ENCODE results near the gene FITM1. TPM values are rescaled to one million over a fixed set of nuclear protein-coding genes. Genes with fewer than 3 reads are reported as not detected.

FITM1 gene
- total RNA-seq, 1 experiment from 2014 or later, result 0.47 TPM

DNA sequence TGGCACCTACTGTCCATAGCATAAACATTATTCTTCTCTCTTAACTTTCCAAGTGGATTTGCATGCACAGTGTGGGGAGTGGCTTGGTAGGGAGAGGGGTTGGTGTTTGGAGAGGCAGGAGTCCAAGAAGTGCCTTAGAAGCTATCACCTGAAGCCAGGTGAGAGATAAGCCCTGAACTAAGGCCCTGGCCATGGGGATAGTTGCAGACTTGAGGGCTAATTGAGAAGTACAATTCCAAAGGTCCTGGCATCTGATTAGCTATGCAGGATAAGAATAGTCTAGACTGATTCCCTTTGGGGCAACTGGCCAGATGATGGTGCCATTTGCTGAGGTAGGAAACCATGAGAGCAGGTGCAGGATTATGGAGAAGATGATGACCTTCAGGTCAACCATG is 38.4 kb upstream of the FITM1 start:
- no peak for TF ChIP-seq CTCF (IDR thresholded peaks at IDR 0.05; ENCODE audit: unreplicated experiment)
- Mint-ChIP-seq H3K4me3 (ENCODE audit: unreplicated experiment) (no peak overlapping the region), H3K27me3 (ENCODE audit: insufficient read depth, unreplicated experiment) (no peaks in the 10 kb centered on the region), H3K36me3 (ENCODE audit: insufficient read depth, unreplicated experiment) (peaks cover 16% of the 10 kb centered on the region), H3K9me3 (ENCODE audit: unreplicated experiment) (no peaks in the 10 kb centered on the region), H3K4me1 (ENCODE audit: insufficient read depth, unreplicated experiment) (peaks cover 19% of the 10 kb centered on the region), H3K27ac (ENCODE audit: low read depth, unreplicated experiment) (no peak overlapping the region)
- no peak for DNase-seq (ENCODE audit: unreplicated experiment)
- ChIA-PET CTCF (interaction anchor here (0.7 to 11.2 kb wide), 13 partner anchors 11 to 460 kb away, joined by 3 to 272 read pairs (median 6); partner anchors contain the start of genes DCAF11 and DHRS4L2), POLR2A (interaction anchor here (0.6 to 6.4 kb wide), 8 partner anchors 16 to 593 kb away, joined by 3 to 90 read pairs (median 4); partner anchors contain the start of genes DCAF11, LTB4R2, NRL and RNF31)
- intact Hi-C loops (cut with micrococcal nuclease), result loop anchor here (5.0 kb wide), 2 partner anchors 70 to 525 kb away; partner anchors contain the start of genes AP1G2 and IRF9
- no TSS peak for BruUV-seq (replicated peaks)

DNA sequence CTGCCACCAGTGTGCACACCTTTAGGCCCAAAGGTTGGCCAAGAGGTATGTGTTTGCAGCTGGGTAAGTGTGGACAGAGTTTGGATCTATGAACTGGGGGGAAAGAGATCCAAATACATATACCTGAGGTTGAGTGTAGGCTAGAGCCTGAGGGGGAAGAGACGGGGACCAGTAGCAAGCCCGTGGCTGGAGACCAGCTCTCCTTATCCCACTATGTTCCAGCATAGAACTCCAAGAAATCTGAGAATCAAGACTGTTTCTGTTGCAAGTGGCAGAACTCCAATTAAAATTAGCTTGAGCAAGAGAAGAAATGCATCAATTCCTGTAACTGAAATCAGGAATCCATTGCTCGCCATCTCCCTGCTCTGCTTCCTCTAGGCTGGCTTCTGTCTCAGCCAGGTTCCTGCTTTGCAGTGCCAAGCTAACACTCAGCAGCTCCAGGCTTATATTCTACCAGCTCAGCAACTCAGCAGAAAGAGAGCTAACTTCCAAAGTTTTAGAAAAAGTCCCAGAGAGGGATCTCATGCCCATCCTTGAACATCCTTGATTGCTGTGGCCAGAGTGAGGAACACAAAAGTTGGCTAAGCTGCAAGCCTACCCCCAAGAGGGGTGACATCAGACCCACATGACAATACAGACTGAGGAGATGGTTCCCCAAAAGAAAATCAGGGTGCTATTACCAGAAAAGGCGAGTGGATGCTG is 37.8 kb upstream of the FITM1 start:
- peaks cover 14% of the 10 kb centered on the region for H3K36me3 Mint-ChIP-seq (ENCODE audit: insufficient read depth, unreplicated experiment)

GRCh38 chr14:24093207-24093900 is 37.1 kb upstream of the FITM1 start:
- ChIA-PET CTCF (interaction anchor here (0.6 to 11.2 kb wide), 21 partner anchors 9 to 953 kb away, joined by 3 to 272 read pairs (median 4); partner anchors contain the start of genes DCAF11, DHRS4 and EMC9), POLR2A (interaction anchor here (0.6 to 6.4 kb wide), 11 partner anchors 9 to 119 kb away, joined by 3 to 90 read pairs (median 4); partner anchors contain the start of genes DCAF11, DHRS4L2, EMC9 and NRL)
- no peaks in the 10 kb centered on the region for H3K27me3 Mint-ChIP-seq (ENCODE audit: insufficient read depth, unreplicated experiment)
- BruUV-seq (replicated peaks), result TSS peak; percentile 86
- H3K4me3 Mint-ChIP-seq (ENCODE audit: unreplicated experiment), result peak overlapping the region; percentile 97
- peak overlapping the region; percentile 59 for H3K27ac Mint-ChIP-seq (ENCODE audit: low read depth, unreplicated experiment)
- TF ChIP-seq CTCF (IDR thresholded peaks at IDR 0.05; ENCODE audit: unreplicated experiment), result no peak
- H3K4me1 Mint-ChIP-seq (ENCODE audit: insufficient read depth, unreplicated experiment), result peaks cover 19% of the 10 kb centered on the region
- intact Hi-C loops (cut with micrococcal nuclease), result loop anchor here (5.0 kb wide), 2 partner anchors 69 to 526 kb away; partner anchors contain the start of genes AP1G2 and IRF9
- no peaks in the 10 kb centered on the region for H3K9me3 Mint-ChIP-seq (ENCODE audit: unreplicated experiment)
- H3K36me3 Mint-ChIP-seq (ENCODE audit: insufficient read depth, unreplicated experiment), result peaks cover 10% of the 10 kb centered on the region
- DNase-seq (ENCODE audit: unreplicated experiment), result no peak

More for the DNA sequence above, 37.8 kb upstream of the FITM1 start:
- no peak for DNase-seq (ENCODE audit: unreplicated experiment)
- no peaks in the 10 kb centered on the region for H3K27me3 Mint-ChIP-seq (ENCODE audit: insufficient read depth, unreplicated experiment)
- no peak for TF ChIP-seq CTCF (IDR thresholded peaks at IDR 0.05; ENCODE audit: unreplicated experiment)
- POLR2A ChIA-PET, result interaction anchor here (0.6 to 6.4 kb wide), 9 partner anchors 15 to 592 kb away, joined by 3 to 90 read pairs (median 4); partner anchors contain the start of genes DCAF11, EMC9, LTB4R2 and NRL
- no peaks in the 10 kb centered on the region for H3K9me3 Mint-ChIP-seq (ENCODE audit: unreplicated experiment)
- intact Hi-C loops (cut with micrococcal nuclease), result loop anchor here (5.0 kb wide), 2 partner anchors 70 to 525 kb away; partner anchors contain the start of genes AP1G2 and IRF9
- H3K4me1 Mint-ChIP-seq (ENCODE audit: insufficient read depth, unreplicated experiment), result peaks cover 19% of the 10 kb centered on the region
- H3K27ac Mint-ChIP-seq (ENCODE audit: low read depth, unreplicated experiment), result peak overlapping the region; percentile 59
- no TSS peak for BruUV-seq (replicated peaks)
- no peak overlapping the region for H3K4me3 Mint-ChIP-seq (ENCODE audit: unreplicated experiment)
- CTCF ChIA-PET, result interaction anchor here (0.6 to 11.2 kb wide), 17 partner anchors 8 to 953 kb away, joined by 3 to 272 read pairs (median 4); partner anchors contain the start of genes DCAF11 and DHRS4L2

Measured in MCF 10A (cell line).